A549 (cell line): ENCODE measurements around the gene CYP4F3.

Source experiments
- BHLHE40 ChIP-seq: IDR thresholded peaks from 2 replicates; pipeline ENCODE4 v1.6.1; 2012; ENCODE audit warnings: low read depth, low read length, inconsistent platforms
- EP300 ChIP-seq, 2 experiments: fragments of >200 bp; sonication (Bioruptor Twin); formaldehyde crosslinking; IDR thresholded peaks; 2 replicates in 1 of 2; 3 replicates in 1 of 2; pipeline ENCODE4 v1.6.1; 2016 to 2017
- HOXB5 ChIP-seq: fragments of 250-450 bp; sonication (Bioruptor Pico); IDR thresholded peaks from 2 replicates; pipeline ENCODE4 v1.5.0; 2020; ENCODE audit warnings: mild to moderate bottlenecking, moderate library complexity

GRCh38 chr19:15618321-15618720 is 22.4 kb upstream of the CYP4F3 start:
- TF ChIP-seq HOXB5 (CRISPR knock-in tag) (no peak), EP300 (IDR thresholded peaks at IDR 0.05) (no peak), BHLHE40 (no peak)
